ENCODE results near the gene DGAT2.
"Not testable (repeated sequence)": the region's sequence is repeated elsewhere in the genome, so short reads cannot be mapped to it uniquely, and the experiment has no call there.

The DGAT2 gene, protein sequence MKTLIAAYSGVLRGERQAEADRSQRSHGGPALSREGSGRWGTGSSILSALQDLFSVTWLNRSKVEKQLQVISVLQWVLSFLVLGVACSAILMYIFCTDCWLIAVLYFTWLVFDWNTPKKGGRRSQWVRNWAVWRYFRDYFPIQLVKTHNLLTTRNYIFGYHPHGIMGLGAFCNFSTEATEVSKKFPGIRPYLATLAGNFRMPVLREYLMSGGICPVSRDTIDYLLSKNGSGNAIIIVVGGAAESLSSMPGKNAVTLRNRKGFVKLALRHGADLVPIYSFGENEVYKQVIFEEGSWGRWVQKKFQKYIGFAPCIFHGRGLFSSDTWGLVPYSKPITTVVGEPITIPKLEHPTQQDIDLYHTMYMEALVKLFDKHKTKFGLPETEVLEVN

DNA sequence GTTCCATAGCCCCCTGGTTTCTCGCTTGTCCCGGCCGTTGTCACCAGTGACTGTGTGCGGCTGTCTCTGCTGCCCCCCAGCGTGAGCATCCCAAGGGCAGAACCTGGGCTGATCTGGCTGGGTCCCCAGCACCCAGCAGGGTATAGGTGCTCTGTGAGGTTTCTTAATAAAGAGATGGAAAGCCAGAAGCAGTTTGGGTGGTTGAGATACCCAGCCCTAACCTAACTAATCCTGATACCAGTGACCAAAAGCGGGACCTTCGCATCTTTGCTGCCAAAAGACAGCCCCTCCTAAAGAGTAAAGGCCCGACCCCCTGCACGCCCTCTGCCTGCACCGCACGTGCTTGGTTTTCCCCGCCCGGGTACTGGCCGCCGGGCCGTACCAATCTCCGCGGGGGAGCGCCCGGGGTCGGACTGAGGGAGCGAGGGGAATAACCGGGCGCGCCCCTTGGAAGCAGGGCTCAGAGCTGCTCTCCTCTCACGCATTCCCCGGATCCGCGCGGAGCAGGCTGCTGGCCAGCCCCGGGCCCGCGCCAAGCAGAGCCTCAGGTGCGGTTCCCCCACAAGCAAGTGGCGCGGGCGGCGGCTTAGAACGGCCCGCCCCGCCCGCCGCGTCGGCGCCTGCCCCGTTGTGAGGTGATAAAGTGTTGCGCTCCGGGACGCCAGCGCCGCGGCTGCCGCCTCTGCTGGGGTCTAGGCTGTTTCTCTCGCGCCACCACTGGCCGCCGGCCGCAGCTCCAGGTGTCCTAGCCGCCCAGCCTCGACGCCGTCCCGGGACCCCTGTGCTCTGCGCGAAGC lies at the start of gene DGAT2:
TSS of gene DGAT2 (plus strand) at position 667 of the 797 bp plus-strand sequence. CDS start 214 bp downstream, outside the sequence.
- intact Hi-C loops (cut with DNase I): loop anchor here (5.0 kb wide), 1 partner anchor 221 kb away; no protein-coding TSS in a partner anchor
- peak; percentile 35 to 95 (median 68) for DNase-seq

DNA sequence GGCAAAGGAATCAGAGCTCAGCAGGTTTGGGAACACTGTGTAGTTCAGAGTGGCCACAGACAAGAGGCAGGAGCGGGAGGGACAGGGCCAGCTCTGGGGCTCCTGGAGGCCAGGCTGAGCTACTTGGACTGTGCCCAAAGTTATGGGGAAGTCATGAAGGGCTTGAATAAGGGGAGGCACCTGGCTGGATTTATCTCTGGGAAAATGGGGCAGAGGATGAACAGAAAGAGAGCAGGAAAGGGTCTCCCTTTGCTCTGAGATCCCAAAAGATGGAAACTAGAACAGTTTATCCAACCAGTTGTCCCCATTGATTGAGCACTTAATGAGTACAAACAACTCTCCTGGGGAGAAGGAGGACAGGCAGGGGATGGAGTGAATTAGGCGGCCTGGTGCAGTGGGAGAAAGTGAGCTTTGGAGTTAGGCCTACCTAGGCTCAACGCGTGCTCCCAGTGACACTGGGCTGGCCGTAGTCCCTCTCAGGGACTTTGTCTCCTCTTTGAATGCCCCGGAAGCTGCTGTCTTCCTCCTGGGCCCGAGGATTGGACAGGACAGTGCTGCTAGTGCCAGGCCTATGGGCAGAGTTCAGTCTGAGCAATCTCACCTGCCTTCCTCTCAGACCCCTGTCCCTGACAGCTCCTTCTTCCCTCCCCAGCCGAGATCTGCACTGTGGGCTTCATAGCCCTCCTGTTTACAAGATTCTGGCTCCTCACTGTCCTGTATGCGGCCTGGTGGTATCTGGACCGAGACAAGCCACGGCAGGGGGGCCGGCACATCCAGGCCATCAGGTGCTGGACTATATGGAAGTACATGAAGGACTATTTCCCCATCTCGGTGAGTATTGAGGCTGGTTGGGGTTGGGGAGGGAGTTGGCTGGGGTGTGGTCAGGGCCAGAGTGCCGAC lies 49.0 kb upstream of the DGAT2 start:
- intact Hi-C loops (cut with DNase I): loop anchor here (5.0 kb wide), 2 partner anchors 148 to 598 kb away; no protein-coding TSS in a partner anchor
- no peak for DNase-seq

DNA sequence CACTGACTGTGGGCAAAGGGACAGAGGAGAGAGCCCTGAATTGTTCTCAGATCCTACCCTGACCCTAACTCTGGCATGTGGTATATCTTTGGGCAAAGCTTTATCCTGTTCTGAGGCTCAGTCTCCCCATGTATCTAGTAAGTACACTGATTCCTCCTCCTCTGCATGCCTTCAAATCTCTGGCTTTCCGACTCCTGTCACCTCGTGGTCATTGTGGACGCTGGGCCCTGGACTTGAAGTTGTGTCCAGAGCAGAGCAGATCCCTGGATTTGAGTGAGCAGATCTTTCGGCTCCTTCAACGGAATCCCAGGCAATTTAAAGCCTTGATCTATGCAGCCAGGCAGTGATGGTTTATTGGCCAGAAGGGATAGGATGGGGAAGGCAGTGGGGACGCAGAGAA lies 47.9 kb upstream of the DGAT2 start:
- intact Hi-C loops (cut with DNase I): loop anchor here (5.0 kb wide), 2 partner anchors 147 to 597 kb away; no protein-coding TSS in a partner anchor
- DNase-seq: no peak

DNA sequence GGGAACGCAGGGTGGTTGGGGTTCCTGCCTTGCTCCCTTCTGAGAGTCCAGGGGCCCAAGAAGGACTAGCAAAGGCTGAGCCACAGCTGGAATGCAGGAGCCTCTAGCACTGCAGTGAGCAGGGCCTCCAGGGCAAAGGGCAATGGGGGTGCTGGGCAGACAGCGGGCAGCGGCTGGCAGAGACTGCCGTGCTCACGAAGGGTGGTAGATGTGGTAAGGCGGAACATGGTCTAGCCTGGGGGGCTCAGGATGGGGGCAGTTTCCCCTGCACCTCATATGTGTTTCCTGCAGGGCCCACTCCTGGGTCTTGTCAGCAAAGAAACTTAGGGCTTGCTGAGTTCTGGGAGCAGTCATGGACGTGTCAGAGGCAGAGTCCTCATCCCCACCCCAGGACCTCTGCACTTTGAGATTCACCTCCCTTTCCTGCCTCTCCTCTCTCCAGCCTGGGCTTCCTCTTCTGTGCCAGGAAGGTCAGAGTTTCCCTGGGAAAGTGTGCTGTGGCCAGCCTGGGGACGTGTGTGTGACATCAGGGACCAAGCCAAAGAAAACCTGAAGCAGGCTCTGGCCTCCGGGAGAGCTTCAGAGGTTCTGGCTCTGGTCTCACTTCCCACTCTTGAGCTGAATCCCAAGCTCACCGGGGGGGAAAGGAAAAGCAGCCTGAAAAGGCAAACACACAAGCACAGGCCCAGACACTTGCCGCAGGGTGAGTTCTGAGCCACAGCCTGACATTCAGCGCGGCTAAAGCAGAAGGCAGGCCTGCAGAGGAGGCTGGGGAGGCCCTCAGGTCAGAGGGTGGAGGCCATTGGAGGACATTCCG lies 46.5 kb upstream of the DGAT2 start:
- DNase-seq: no peak
- intact Hi-C loops (cut with DNase I): loop anchor here (5.0 kb wide), 2 partner anchors 145 to 595 kb away; no protein-coding TSS in a partner anchor

DNA sequence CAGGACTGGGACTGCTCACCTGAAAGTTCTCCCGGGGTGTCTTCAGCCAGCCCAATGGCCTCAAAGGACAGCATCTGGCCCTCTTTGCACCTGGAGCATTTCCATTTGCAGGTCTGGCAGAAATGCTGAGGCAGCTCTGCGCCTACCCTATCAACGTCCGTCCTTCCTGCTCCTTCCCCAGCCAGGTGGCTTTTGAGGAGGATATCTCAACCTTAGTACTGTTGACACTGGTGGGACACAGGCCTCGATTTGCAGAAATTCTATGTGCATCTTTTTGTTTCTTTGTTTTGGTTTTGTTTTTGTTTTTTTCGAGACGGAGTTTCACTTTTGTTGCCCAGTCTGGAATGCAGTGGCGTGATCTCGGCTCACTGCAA lies 45.9 kb upstream of the DGAT2 start:
- DNase-seq: no peak
- intact Hi-C loops (cut with DNase I): loop anchor here (5.0 kb wide), 2 partner anchors 145 to 595 kb away; no protein-coding TSS in a partner anchor

DNA sequence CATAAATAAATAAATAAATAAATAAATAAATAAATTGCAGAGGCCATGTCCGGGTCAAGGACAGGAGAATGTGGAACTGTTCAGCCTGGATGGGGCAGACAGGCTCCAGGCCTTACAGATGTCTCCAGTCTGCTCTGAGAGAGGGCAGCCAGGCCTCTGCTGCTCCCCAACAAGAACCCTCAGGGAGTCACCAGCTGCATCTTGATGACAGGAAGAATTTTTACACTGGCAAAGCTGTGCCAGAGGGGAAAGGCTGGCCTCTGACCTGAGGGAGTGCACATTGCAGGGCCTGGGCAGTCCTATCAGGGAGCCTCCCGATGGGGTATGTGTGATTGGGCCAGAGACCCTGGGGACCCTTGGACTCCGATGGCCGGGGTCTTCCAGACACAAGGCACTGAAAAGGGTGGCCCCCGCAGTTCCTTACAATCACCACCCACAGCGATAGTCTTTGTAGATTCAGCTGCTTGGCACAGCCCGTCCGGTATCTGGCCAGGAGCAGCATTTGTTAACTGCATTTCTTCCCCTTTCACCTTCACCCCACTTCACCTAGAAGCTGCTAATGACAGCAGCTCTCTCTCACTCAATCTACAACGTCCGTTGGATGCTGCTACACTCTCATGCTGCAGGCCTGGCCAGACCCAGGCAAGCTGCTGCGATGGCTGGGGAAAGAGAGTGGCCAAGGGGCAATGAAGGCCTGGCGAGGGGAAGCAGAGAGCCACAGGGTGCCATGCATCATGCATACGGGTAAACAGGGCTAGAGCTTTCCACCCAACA lies 42.8 kb upstream of the DGAT2 start:
- intact Hi-C loops (cut with DNase I): no loop called here

DNA sequence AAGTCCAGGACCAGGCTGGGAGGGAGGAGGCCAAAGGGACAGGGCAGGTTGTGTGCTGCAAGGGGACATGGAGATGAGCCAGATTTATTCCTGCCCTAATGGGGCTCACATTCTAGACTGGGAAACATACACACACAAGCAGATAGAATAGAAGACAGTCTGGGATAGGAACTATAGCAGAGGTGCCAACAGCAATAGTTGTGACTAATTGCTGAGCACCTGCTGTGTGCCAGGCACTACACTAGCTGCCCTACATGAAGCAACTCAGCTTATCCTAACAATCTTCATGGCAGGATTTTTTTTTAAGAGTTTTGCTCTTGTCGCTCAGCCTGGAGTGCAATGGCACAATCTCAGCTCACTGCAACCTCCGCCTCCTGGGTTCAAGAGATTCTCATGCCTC lies 39.6 kb upstream of the DGAT2 start:
- no peak for DNase-seq
- intact Hi-C loops (cut with DNase I): no loop called here

More for the DNA sequence above, 42.8 kb upstream of the DGAT2 start:
- no peak for DNase-seq

DNA sequence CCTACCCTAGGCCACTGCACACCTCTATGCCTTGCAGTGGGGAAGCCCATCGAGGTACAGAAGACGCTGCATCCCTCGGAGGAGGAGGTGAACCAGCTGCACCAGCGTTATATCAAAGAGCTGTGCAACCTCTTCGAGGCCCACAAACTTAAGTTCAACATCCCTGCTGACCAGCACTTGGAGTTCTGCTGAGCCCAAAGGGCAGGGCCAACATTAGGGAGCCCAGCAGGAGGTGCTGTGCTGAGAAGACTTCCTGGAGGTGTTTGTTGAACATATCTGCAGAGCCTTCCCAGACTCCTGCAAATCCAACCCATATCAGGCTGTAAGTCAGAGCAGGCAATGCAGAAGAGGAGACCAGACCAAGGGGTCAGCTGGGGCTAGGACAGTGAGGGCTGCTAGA lies 37.5 kb upstream of the DGAT2 start:
- DNase-seq: no peak
- intact Hi-C loops (cut with DNase I): no loop called here

DNA sequence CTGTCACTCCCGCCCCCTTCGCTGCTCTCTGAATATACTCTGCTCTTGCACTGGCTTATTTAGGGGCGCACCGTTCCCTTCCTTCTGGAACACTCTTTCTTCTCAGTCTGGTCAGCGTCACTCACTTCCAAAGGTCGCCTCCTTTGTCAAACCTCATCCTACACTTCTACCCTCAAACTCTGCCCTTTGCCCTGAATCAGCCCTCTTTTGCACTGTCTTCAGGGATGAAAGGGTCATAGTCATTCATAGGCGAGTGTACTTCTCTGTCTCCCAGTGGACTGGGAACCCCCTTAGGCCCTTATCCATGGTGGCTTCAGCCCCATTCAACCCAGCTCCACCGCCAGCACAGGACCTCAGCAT lies 35.5 kb upstream of the DGAT2 start:
- intact Hi-C loops (cut with DNase I): no loop called here

DNA sequence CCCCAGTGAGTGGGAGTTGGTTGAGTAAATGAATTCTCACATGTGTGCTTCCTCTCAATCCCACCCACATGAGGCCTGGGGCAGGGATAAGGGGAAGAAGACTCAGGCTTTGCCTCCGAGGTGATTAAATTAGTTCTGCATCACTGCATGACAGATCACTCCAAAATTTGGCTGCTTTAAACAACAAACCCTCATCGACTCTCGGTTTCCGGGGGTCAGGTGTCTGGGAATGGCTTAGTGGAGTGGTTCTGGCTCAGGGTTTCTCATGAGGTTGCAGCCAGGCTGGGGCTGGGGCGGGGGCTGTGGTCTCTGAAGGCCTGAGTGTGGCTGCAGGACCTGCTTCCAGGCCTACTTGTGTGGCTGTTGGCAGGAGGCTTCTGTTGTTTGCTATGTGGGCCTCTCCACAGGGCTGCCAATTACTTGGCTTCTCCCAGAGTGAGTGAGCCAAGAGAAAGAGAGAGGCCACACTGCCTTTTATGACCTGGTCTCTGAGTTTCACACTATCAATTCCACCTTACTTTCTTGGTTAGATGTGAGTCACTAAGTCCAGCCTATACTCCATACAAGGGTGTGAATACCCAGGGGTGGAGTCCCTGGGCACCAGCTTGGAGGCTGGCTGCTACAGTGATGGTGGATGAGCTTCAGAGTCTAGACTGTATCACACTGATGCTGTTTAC lies 35.0 kb upstream of the DGAT2 start:
- intact Hi-C loops (cut with DNase I): no loop called here
- DNase-seq: peak in 2 of 10 donors; percentile 20 to 82

More for the DNA sequence above, 35.5 kb upstream of the DGAT2 start:
- DNase-seq: no peak

DNA sequence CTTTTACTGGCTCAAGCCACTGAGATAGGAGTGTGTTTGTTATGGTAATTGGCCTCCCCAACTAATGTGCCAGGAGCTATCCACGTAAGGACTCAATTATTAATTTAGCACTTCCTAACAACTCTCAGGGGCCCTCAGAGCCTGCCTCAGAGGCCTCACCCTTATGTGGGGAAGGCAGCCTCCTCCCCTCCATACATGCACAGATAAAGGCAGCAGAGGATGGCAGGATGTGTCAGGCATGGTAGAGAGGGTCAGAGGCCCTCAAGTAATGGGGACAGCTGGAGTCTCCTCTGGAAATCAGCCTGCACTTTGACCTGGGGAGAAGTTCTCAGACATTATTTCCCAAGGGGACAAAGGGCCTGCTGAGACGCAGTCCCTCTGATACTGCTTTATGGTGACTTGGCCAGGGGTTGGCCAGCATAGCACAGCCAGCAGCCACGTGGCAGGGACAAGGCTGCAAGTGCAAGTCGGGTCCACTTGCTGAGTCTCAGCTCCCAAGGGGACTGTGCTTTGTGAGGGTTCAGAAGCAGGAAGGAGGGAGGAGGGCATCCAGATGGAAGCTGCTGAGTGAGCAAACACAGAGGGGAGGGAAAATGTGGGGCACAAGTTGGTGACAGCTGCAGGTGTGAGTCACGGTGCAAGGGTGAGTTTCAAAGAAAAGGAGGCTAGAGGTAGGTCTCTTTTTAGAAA lies 33.9 kb upstream of the DGAT2 start:
- DNase-seq: no peak
- intact Hi-C loops (cut with DNase I): no loop called here

DNA sequence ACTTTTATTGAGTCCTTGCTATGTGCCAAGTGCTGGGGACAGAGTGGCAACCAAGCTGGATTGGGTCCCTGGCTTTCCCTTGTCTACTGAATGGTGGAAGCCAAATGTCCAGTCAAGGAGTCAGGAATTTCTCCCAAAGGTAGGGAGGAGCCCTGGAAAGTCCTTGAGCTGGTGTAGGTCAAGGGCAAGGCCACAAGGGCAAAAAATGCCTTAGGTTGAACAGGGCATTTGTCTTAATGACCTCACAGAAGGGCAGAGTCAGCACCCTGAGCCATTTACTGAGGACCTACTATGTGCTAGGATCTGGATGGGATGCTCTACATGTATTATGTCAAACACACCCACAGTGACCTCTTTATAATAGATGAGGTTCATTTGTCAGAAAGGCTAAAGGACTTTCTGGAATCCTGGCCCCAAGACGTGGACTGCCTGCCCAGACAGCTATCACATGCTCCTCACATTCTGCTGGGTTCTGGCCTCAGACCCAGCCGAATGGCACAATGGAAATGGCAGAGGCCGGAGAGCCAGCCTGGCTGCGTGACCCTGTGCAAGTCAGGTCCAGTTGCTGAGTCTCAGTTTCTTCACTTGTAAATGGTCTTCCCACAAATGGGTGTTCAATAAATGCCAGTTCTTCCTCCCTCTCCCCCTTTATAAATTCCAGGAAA lies 33.3 kb upstream of the DGAT2 start:
- intact Hi-C loops (cut with DNase I): no loop called here
- no peak for DNase-seq

DNA sequence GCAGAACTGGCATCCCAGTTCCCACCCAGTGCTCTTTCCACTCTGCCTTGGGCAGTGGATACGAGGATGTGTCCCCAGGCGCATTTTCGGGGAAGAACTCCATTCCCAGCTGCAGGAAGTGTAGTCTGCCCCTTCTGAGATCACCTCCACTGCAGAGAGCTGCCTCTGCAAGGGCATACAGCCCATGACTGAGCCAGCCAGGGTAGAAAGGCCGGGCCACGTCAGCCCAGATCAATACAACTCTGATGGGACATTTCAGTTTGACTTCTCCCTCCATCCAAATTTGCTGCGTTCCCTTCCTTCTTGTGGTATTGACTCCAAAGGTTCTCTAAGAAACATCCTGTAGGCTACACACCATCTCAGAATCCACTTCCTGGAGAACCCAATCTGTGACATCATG lies 31.3 kb upstream of the DGAT2 start:
- DNase-seq: no peak
- intact Hi-C loops (cut with DNase I): no loop called here

DNA sequence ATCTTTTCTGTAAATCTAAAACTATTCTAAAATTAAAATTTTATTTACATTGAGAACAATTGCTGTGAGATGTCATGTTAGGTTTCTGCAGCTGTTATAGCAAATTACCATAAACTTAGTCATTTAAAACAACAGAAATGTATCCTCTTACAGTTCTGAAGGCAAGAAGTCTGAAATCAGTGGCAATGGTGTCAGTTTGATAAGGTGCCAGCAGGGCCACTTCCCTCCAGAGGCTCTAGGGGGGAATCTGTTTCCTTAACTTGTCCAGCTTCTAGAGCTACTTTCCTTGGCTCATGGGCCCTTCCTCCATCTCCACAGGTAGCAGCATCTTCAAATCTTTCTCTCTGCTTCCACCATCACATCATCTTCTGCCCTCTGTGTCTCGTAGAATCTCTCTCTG lies 27.9 kb upstream of the DGAT2 start:
- peak in 1 of 10 donors; percentile 12 for DNase-seq
- intact Hi-C loops (cut with DNase I): no loop called here

DNA sequence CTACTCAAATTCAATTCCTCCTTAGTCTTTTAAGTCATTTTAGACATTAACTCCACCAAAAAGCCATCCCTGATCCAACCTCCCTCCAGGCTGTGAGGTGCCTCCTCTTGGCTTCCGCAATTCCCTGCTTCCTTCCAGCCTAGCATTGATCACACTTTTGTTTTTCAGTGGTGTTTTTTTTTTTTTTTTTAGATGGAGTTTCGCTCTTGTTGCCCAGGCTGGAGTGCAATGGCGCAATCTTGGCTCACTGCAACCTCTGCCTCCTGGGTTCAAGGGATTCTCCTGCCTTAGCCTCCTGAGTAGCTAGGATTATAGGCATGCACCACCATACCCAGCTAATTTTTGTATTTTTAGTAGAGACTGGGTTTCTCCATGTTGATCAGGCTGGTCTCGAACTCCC lies 25.4 kb upstream of the DGAT2 start:
- intact Hi-C loops (cut with DNase I): not testable (repeated sequence)
- DNase-seq: peak in 1 of 10 donors; percentile 9

DNA sequence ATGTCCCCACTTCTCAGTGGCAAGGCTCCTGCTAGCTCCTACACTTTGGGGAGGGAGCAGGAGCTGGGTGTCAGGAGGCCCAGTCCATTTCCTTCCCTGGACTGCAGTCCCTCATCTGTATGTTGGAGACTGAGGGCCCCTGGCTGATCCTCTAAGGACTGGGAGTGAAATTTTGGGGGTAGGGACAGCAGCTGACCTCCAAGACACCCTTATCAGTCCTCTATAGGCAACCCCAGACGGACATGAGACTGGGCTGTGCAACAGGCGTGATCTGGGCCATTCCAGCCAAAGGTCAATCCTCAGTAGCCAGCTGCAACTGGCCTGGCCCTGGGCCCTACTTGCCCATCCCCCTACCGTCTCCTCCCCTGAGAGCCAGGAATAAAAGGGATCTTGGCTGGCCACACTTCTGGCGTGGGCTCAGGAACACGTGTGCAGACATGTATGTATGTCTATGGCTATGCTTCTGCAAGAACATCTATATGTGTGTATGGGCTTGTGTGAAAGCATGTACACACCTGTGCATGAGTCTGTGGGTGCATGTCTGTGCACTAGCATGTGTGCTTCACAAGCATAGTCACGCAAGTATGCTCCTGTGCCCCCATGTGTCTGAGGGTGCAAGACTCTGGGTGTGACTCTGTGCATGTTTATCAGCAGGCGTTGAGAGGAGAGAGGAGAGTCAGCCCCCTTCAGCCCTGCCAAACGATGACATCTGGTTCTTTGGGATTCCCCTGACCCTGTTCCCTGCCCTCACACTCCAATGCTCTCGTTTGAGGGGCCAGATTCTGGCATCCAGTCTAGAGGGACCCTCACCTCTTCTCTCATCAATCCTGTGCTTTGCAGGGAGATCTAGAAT lies 24.6 kb upstream of the DGAT2 start:
- DNase-seq: peak in 1 of 10 donors; percentile 56
- intact Hi-C loops (cut with DNase I): no loop called here
